Loucy (cell line): ENCODE results near the gene ZNF544.
"Not testable (repeated sequence)": the region's sequence is repeated elsewhere in the genome, so short reads cannot be mapped to it uniquely, and the experiment has no call there.

Source experiments
- H2AFZ ChIP-seq: fragments of 200-600 bp; sonication (generic); 2 replicates; pipeline ENCODE4 v1.6.0; 2016; ENCODE audit warnings: antibody characterized with exemption, mild to moderate bottlenecking, low read length, moderate library complexity
- H3F3A ChIP-seq: fragments of 200-600 bp; 2 replicates; pipeline ENCODE4 v1.6.0; 2016; ENCODE audit warnings: antibody characterized with exemption, low read depth, mild to moderate bottlenecking
- H3K27me3 ChIP-seq: fragments of 200-600 bp; sonication (generic); 2 replicates; pipeline ENCODE4 v1.6.1; 2014; ENCODE audit warnings: low read length, mild to moderate bottlenecking; ENCODE audit not compliant: insufficient read depth, poor library complexity, severe bottlenecking
- H3K36me3 ChIP-seq: fragments of 200-600 bp; sonication (generic); 2 replicates; pipeline ENCODE4 v1.6.1; 2016; ENCODE audit warnings: low read length; ENCODE audit not compliant: insufficient read depth
- H3K4me1 ChIP-seq: fragments of 200-600 bp; sonication (generic); 2 replicates; pipeline ENCODE4 v1.5.1; 2014; ENCODE audit warnings: low read length, mild to moderate bottlenecking; ENCODE audit not compliant: insufficient read depth, poor library complexity, severe bottlenecking
- H3K4me2 ChIP-seq: fragments of 200-600 bp; sonication (generic); 2 replicates; pipeline ENCODE4 v1.6.0; 2014; ENCODE audit warnings: antibody characterized with exemption, low read length, low read depth, mild to moderate bottlenecking; ENCODE audit not compliant: poor library complexity, severe bottlenecking
- H3K4me3 ChIP-seq: fragments of 200-600 bp; sonication (generic); 2 replicates; pipeline ENCODE4 v1.5.1; 2014; ENCODE audit warnings: low read length, mild to moderate bottlenecking, mixed read lengths; ENCODE audit not compliant: poor library complexity, severe bottlenecking
- H3K79me2 ChIP-seq: fragments of 200-600 bp; sonication (generic); 2 replicates; pipeline ENCODE4 v1.6.1; 2014; ENCODE audit warnings: low read length; ENCODE audit not compliant: insufficient read depth
- H3K9ac ChIP-seq: fragments of 200-600 bp; sonication (generic); 2 replicates; pipeline ENCODE4 v1.6.0; 2014; ENCODE audit warnings: mild to moderate bottlenecking, low read depth, low read length, moderate library complexity; ENCODE audit not compliant: poor library complexity, severe bottlenecking
- H3K9me2 ChIP-seq: fragments of 200-600 bp; sonication (generic); replicated peaks from 2 replicates; pipeline ENCODE4 v1.6.1; 2016; ENCODE audit warnings: low read depth, low read length, mixed read lengths
- H3K9me3 ChIP-seq: fragments of 200-600 bp; sonication (generic); 2 replicates; pipeline ENCODE4 v1.6.1; 2014; ENCODE audit warnings: mild to moderate bottlenecking, antibody characterized with exemption, low read length, low read depth; ENCODE audit not compliant: insufficient read depth
- H4K20me1 ChIP-seq: fragments of 200-600 bp; sonication (generic); 2 replicates; pipeline ENCODE4 v1.6.0; 2014; ENCODE audit warnings: antibody characterized with exemption, low read length, mild to moderate bottlenecking; ENCODE audit not compliant: insufficient read depth, poor library complexity, severe bottlenecking
- CTCF ChIP-seq: fragments of 200-600 bp; sonication (generic); conservative IDR thresholded peaks from 2 replicates; pipeline ENCODE4 v1.5.1; 2014; ENCODE audit warnings: mild to moderate bottlenecking, antibody characterized with exemption, low read length
- EZH2phosphoT487 ChIP-seq: fragments of 200-600 bp; IDR thresholded peaks from 2 replicates; pipeline ENCODE4 v1.6.1; 2018; ENCODE audit warnings: antibody characterized with exemption, mild to moderate bottlenecking, moderate library complexity, borderline replicate concordance

Gene ZNF544

GRCh38 chr19:58248886-58249285 is 20.2 kb downstream of the ZNF544 start:
- TF ChIP-seq CTCF (no peak), EZH2phosphoT487 (no peak)
- H3K9me3 ChIP-seq: peaks cover 37% of the 10 kb centered on the region; the same call in 1 of the 2 replicates
- no peak overlapping the region for H2AFZ ChIP-seq
- no peaks in the 10 kb centered on the region for H3F3A ChIP-seq
- H3K79me2 ChIP-seq: no peaks in the 10 kb centered on the region
- H3K4me1 ChIP-seq: no peaks in the 10 kb centered on the region
- no peaks in the 10 kb centered on the region for H4K20me1 ChIP-seq
- no peaks in the 10 kb centered on the region for H3K9me2 ChIP-seq
- H3K36me3 ChIP-seq: peaks cover 96% of the 10 kb centered on the region
- H3K9ac ChIP-seq: no peak overlapping the region
- no peaks in the 10 kb centered on the region for H3K27me3 ChIP-seq
- H3K4me3 ChIP-seq: no peak overlapping the region
- no peak overlapping the region for H3K4me2 ChIP-seq

- H3K4me3 ChIP-seq: no peak overlapping the region
- H2AFZ ChIP-seq: no peak overlapping the region
- peaks cover 91% of the 10 kb centered on the region for H3K36me3 ChIP-seq
- no peak overlapping the region for H3K9ac ChIP-seq
- no peaks in the 10 kb centered on the region for H3K4me1 ChIP-seq
- H3K4me2 ChIP-seq: no peak overlapping the region
- TF ChIP-seq CTCF: no peak
- TF ChIP-seq EZH2phosphoT487: no peak
- no peaks in the 10 kb centered on the region for H3F3A ChIP-seq
- no peaks in the 10 kb centered on the region for H3K9me2 ChIP-seq
- no peaks in the 10 kb centered on the region for H3K27me3 ChIP-seq
- H3K79me2 ChIP-seq: no peaks in the 10 kb centered on the region
- H3K9me3 ChIP-seq: peaks cover 60% of the 10 kb centered on the region; the same call in 1 of the 2 replicates
- H4K20me1 ChIP-seq: no peaks in the 10 kb centered on the region
Measured at GRCh38 chr19:58252102-58252685, 23.5 kb downstream of the ZNF544 start.

- not testable (repeated sequence) for H3K4me2 ChIP-seq, H3K27me3 ChIP-seq, H3K4me1 ChIP-seq, H4K20me1 ChIP-seq, H3K9me2 ChIP-seq, H2AFZ ChIP-seq, H3F3A ChIP-seq, H3K79me2 ChIP-seq, H3K9ac ChIP-seq, H3K4me3 ChIP-seq
- Histone ChIP-seq H3K9me3 (peaks cover 88% of the 10 kb centered on the region), H3K36me3 (peaks cover 86% of the 10 kb centered on the region)
Measured at GRCh38 chr19:58258259-58258658, 29.5 kb downstream of the ZNF544 start.

- H2AFZ ChIP-seq: no peak overlapping the region
- H3F3A ChIP-seq: 0 out of 2 replicates have a peak, but pooled peaks cover 3% of the 10 kb centered on the region
- no peak overlapping the region for H3K4me3 ChIP-seq
- TF ChIP-seq EZH2phosphoT487: no peak
- TF ChIP-seq CTCF: no peak
- H3K27me3 ChIP-seq: no peaks in the 10 kb centered on the region
- H3K9me2 ChIP-seq: no peaks in the 10 kb centered on the region
- peaks cover 58% of the 10 kb centered on the region for H3K36me3 ChIP-seq
- no peaks in the 10 kb centered on the region for H4K20me1 ChIP-seq
- no peaks in the 10 kb centered on the region for H3K4me1 ChIP-seq
- no peak overlapping the region for H3K9ac ChIP-seq
- no peak overlapping the region for H3K4me2 ChIP-seq
- H3K9me3 ChIP-seq: peaks cover 81% of the 10 kb centered on the region
- no peaks in the 10 kb centered on the region for H3K79me2 ChIP-seq
Measured at GRCh38 chr19:58261600-58261967, 32.9 kb downstream of the ZNF544 start.
